B cell (primary cell): ENCODE measurements around the gene COG4. TPM values are rescaled to one million over a fixed set of nuclear protein-coding genes. Genes with fewer than 3 reads are reported as not detected.

Experiments used
- ATAC-seq: fragments of 200-7000 bp; cut with Tn5 transposase; one replicate; pipeline ENCODE4 v1.10.0; 2021; ENCODE audit warnings: low read depth, mild to moderate bottlenecking, moderate number of reproducible peaks, moderate library complexity
- CTCF ChIA-PET: fragments of 350-600 bp; sonication (Branson Sonifier 250); formaldehyde crosslinking; loops from one replicate; lab custom pipeline; 2021; ENCODE audit warnings: antibody characterized with exemption, inconsistent platforms; lab: Charles Lee
- POLR2A ChIA-PET: fragments of 350-600 bp; sonication (Branson Sonifier 250); formaldehyde crosslinking; loops from one replicate; lab custom pipeline; 2021; ENCODE audit warnings: antibody characterized with exemption; lab: Charles Lee
- DNase-seq: peaks from one replicate; pipeline ENCODE4 v3.0.0; 2013
- H2AFZ ChIP-seq: 2 replicates; pipeline ENCODE4 v1.6.1; 2012; ENCODE audit warnings: mild to moderate bottlenecking, low read depth, low read length; ENCODE audit not compliant: insufficient read depth, poor library complexity, severe bottlenecking
- H3K27ac ChIP-seq, 2 donors: 1 replicate in 1 of 2; 2 replicates in 1 of 2; pipeline ENCODE4 v1.5.1; 2012 to 2013; ENCODE audit warnings: low read length in 2 of 2, mild to moderate bottlenecking in 2 of 2, moderate library complexity in 1 of 2
- H3K27me3 ChIP-seq, 4 experiments: fragments of 200-600 bp in 1 of 4; sonication (generic) in 1 of 4; replicated peaks in 1 of 4; 1 replicate in 2 of 4; 2 replicates in 2 of 4; pipeline versions ENCODE4 v1.6.1 to v1.7.0; 2013 to 2016; ENCODE audit warnings: low read length in 3 of 4, mild to moderate bottlenecking in 2 of 4, mixed read lengths in 1 of 4, moderate library complexity in 1 of 4; ENCODE audit not compliant: insufficient read depth in 4 of 4, control insufficient read depth in 3 of 4; ENCODE audit errors: control extremely low read depth in 1 of 4
- H3K36me3 ChIP-seq, 2 experiments: replicated peaks in 1 of 2; 1 replicate in 1 of 2; 2 replicates in 1 of 2; pipeline versions ENCODE4 v1.6.1 to v1.7.1; 2013; ENCODE audit warnings: low read length in 1 of 2; ENCODE audit not compliant: insufficient read depth in 2 of 2, control insufficient read depth in 1 of 2; ENCODE audit errors: control extremely low read depth in 1 of 2, extremely low read depth in 1 of 2
- H3K4me1 ChIP-seq, 2 donors: fragments of 200-600 bp in 1 of 2; sonication (generic) in 1 of 2; 1 replicate in 1 of 2; 2 replicates in 1 of 2; pipeline versions ENCODE4 v1.5.1 to v1.6.1; 2013 to 2017; ENCODE audit warnings: low read length in 2 of 2; ENCODE audit not compliant: control insufficient read depth in 2 of 2, insufficient read depth in 2 of 2
- H3K4me2 ChIP-seq: replicated peaks from 2 replicates; pipeline ENCODE3; 2012; ENCODE audit warnings: mild to moderate bottlenecking, low read depth, low read length; ENCODE audit not compliant: poor library complexity, severe bottlenecking
- H3K4me3 ChIP-seq, 5 experiments: fragments of 200-600 bp in 1 of 5; sonication (generic) in 1 of 5; 1 replicate in 3 of 5; 2 replicates in 2 of 5; pipeline versions ENCODE4 v1.5.1 to v1.7.0; 2011 to 2016; ENCODE audit warnings: low read length in 4 of 5, mild to moderate bottlenecking in 4 of 5, low read depth in 2 of 5, control low read depth in 1 of 5, moderate library complexity in 1 of 5; ENCODE audit not compliant: insufficient read depth in 1 of 5; ENCODE audit errors: control extremely low read depth in 1 of 5, extremely low read depth in 1 of 5
- H3K79me2 ChIP-seq: fragments of 200-600 bp; sonication (generic); one replicate; pipeline ENCODE4 v1.6.0; 2016; ENCODE audit warnings: low read length; ENCODE audit not compliant: control insufficient read depth, insufficient read depth
- H3K9ac ChIP-seq: fragments of 200-600 bp; sonication (generic); 2 replicates; pipeline ENCODE4 v1.6.1; 2017; ENCODE audit warnings: mild to moderate bottlenecking, low read length, moderate library complexity
- H3K9me3 ChIP-seq, 3 donors: one replicate each; pipeline versions ENCODE4 v1.6.1 to v1.7.1; 2013; ENCODE audit warnings: low read length in 2 of 3; ENCODE audit not compliant: control insufficient read depth in 2 of 3, insufficient read depth in 1 of 3; ENCODE audit errors: control extremely low read depth in 1 of 3
- H4K20me1 ChIP-seq: 2 replicates; pipeline ENCODE4 v1.6.0; 2012; ENCODE audit warnings: mild to moderate bottlenecking, low read length; ENCODE audit not compliant: insufficient read depth, control insufficient read depth, poor library complexity, severe bottlenecking
- H3K27ac Mint-ChIP-seq: one replicate; pipeline ENCODE4 v1.8.0; 2021; ENCODE audit warnings: mixed read lengths
- H3K27me3 Mint-ChIP-seq: one replicate; pipeline ENCODE4 v1.8.0; 2021; ENCODE audit warnings: mixed read lengths
- H3K4me1 Mint-ChIP-seq: one replicate; pipeline ENCODE4 v1.8.0; 2021; ENCODE audit warnings: mixed read lengths
- H3K4me3 Mint-ChIP-seq: one replicate; pipeline ENCODE4 v1.8.0; 2021; ENCODE audit warnings: mixed read lengths
- H3K9me3 Mint-ChIP-seq: one replicate; pipeline ENCODE4 v1.8.0; 2022; ENCODE audit warnings: mixed read lengths; ENCODE audit not compliant: insufficient read depth
- CTCF ChIP-seq: fragments of 200-600 bp; IDR thresholded peaks from one replicate; pipeline ENCODE4 v1.8.0; 2022; ENCODE audit warnings: antibody characterized with exemption, mild to moderate bottlenecking
- EZH2 ChIP-seq: IDR thresholded peaks from 2 replicates; pipeline ENCODE4 v1.6.1; 2012; ENCODE audit warnings: borderline replicate concordance, low read depth, mild to moderate bottlenecking, moderate library complexity, low read length; ENCODE audit not compliant: insufficient read depth, poor library complexity, severe bottlenecking
- WGBS: methylation state at CpG from one replicate; pipeline ENCODE4 v1.1.5; 2013; ENCODE audit warnings: missing lambda C conversion rate; ENCODE audit not compliant: insufficient coverage; 5-methylcytosine and 5-hydroxymethylcytosine counted together
- intact Hi-C: fragments of 100-400 bp; cut with micrococcal nuclease; formaldehyde crosslinking; loops from one replicate; pipeline ENCODE4 v1.10.0; 2022
- polyA plus RNA-seq: library from polyadenylated mRNA; depleted of rRNA; stranded (reverse); fragments of >200 nt; gene quantifications from 2 replicates; pipeline ENCODE4 v1.2.3, GENCODE V29; 2012
- total RNA-seq, 2 donors: library from RNA; stranded (reverse); fragments of 120-200 nt in 1 of 2; gene quantifications; 1 replicate in 1 of 2; 2 replicates in 1 of 2; pipeline versions ENCODE4 v1.2.3 to v1.2.4, GENCODE V29; 2013 to 2022

The COG4 gene
- total and polyA plus RNA-seq, 2 donors (not counting 1 experiment from before 2014, with no cell fraction given): 49.4 to 60.6 TPM

GRCh38 chr16:70468776-70469525 lies 54.4 kb downstream of the COG4 start:
- Histone ChIP-seq H2AFZ (no peak overlapping the region), H3K9ac (no peak overlapping the region), H3K36me3 (peaks cover 0 to 4% of the 10 kb centered on the region in 2 experiments), H3K27ac (no peak overlapping the region), H3K4me2 (no peak overlapping the region), H3K4me1 (no peaks in the 10 kb centered on the region), H3K27me3 (no peaks in the 10 kb centered on the region), H4K20me1 (no peaks in the 10 kb centered on the region), H3K4me3 (no peak overlapping the region), H3K9me3 (no peaks in the 10 kb centered on the region), H3K79me2 (no peaks in the 10 kb centered on the region)
- H3K4me3 Mint-ChIP-seq: no peak overlapping the region
- intact Hi-C loops: no loop called here
- H3K27ac Mint-ChIP-seq: no peak overlapping the region
- ChIA-PET CTCF (interaction anchor here (0.6 to 1.3 kb wide), 5 partner anchors 38 to 99 kb away, joined by 3 to 5 read pairs (median 3); partner anchors contain the start of genes COG4 and SF3B3), POLR2A (no interaction called here)
- H3K9me3 Mint-ChIP-seq: no peaks in the 10 kb centered on the region
- H3K27me3 Mint-ChIP-seq: no peaks in the 10 kb centered on the region
- DNase-seq (no peak), ATAC-seq (no peak)
- WGBS: 92% methylated on average over 15 of the region's 16 CpGs
- TF ChIP-seq CTCF (no peak), EZH2 (no peak)
- H3K4me1 Mint-ChIP-seq: no peaks in the 10 kb centered on the region

GRCh38 chr16:70467608-70468007 lies 55.7 kb downstream of the COG4 start:
- CTCF ChIA-PET: interaction anchor here (1.4 to 1.7 kb wide), 2 partner anchors 73 to 87 kb away, joined by 4 read pairs; no protein-coding TSS in a partner anchor
- no peak for ATAC-seq
- H3K9ac ChIP-seq: no peak overlapping the region
- H3K4me3 ChIP-seq: no peak overlapping the region
- TF ChIP-seq EZH2 (no peak), CTCF (no peak)
- H3K9me3 ChIP-seq: no peaks in the 10 kb centered on the region
- Mint-ChIP-seq H3K4me1 (no peaks in the 10 kb centered on the region), H3K27ac (no peak overlapping the region), H3K4me3 (no peak overlapping the region), H3K9me3 (no peaks in the 10 kb centered on the region), H3K27me3 (no peaks in the 10 kb centered on the region)
- H4K20me1 ChIP-seq: no peaks in the 10 kb centered on the region
- no peak overlapping the region for H3K27ac ChIP-seq
- WGBS: 96% methylated on average over 8 of the region's 8 CpGs
- intact Hi-C loops: no loop called here
- H3K4me2 ChIP-seq: no peak overlapping the region
- no peaks in the 10 kb centered on the region for H3K79me2 ChIP-seq
- POLR2A ChIA-PET: no interaction called here
- no peaks in the 10 kb centered on the region for H3K27me3 ChIP-seq
- no peak overlapping the region for H2AFZ ChIP-seq
- no peaks in the 10 kb centered on the region for H3K4me1 ChIP-seq
- H3K36me3 ChIP-seq: peaks cover 0 to 10% of the 10 kb centered on the region in 2 experiments
- no peak for DNase-seq
